Measurements from ENCODE around the gene FNDC5.
"Not testable (repeated sequence)": the region's sequence is repeated elsewhere in the genome, so short reads cannot be mapped to it uniquely, and the experiment has no call there.

FNDC5 gene

GRCh38 chr1:32870615-32871363 lies at the start of gene FNDC5:
FNDC5 (minus strand) TSS chr1:32870912.
- DNase-seq (ENCODE audit: low read depth in 3 of 3): no peak

DNA sequence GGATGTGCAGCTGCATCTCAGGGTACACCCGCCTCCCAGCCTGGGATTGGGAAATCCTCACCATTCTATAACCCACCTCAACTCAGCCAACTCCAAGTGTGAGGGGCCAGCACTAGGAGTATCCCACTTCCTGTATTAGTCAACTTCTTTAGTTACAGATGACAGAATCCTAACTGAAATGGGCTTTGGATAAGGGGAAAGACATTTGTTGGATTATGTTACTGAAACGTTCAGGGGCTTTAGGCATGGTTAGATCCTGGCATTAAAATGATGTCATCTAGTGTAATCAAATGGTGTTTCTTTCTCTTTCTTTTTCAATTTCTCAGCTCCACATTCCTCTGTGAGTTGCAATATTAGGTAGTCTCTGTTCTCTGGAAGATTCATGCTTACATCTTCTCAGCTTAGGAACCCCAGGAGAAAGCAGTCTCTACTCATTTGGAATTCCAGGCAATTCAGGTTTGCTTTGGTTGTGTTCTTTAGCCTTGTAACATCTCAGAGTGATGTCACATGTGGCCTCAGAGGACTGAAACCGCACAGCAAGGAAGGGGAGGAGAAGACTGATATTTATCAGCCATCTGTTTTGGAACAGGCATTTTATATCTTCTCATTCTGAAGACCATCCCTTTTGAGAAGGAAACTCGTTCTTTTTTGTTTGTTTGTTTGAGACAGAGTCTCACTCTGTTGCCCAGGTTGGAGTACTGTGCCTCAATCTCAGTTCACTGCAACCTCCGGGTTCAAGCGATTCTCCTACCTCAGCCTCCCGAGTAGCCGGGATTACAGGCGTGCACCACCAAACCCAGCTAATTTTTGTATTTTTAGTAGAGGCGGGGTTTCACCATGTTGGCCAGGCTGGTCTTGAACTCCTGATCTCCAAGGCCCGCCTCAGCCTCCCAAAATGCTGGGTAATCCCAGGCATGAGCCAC lies 49.4 kb upstream of the FNDC5 start:
- DNase-seq (ENCODE audit: low read depth in 3 of 3): no peak

DNA sequence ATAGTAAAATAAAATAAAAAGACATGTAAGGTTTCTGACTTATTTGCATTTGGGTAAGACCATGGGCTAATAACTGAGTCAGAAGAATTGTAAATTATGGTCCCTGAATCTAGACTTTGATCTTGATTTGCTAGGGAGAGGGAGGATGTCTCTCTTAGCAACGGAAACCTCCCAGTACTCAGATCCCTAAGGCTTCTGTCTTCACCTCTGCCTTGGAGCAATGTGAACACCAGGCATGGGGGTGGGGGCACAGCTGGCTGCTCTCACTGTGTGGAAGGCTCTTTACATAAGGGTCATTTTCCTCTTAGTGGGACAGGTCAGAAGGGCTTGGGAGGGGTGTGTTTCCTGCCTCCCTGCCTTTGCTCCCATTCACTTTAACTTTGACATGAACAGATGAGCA lies 47.5 kb upstream of the FNDC5 start:
- no peak for DNase-seq (ENCODE audit: low read depth in 3 of 3)

DNA sequence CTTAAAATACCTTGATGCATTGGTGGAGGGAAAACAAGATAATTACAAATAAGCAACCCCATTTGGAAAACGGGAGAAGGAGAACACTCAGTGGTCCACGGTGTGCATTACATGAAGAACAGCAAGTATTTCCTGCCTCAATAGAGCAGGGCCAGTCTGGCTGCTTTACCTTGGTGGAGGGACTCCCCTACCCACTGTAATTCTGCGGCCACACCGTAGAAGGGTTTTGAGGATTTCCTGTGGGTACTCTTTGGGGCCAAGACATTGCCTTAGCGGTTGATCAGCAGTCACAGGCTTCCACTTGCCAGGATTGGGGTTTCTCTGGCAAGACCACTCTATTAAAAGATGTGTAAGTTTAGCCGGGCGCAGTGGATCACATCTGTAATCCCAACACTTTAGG lies 46.8 kb upstream of the FNDC5 start:
- DNase-seq (ENCODE audit: low read depth in 3 of 3): no peak

- no peak for DNase-seq (ENCODE audit: low read depth in 3 of 3)
Measured at GRCh38 chr1:32915766-32916706, 45.3 kb upstream of the FNDC5 start.

DNA sequence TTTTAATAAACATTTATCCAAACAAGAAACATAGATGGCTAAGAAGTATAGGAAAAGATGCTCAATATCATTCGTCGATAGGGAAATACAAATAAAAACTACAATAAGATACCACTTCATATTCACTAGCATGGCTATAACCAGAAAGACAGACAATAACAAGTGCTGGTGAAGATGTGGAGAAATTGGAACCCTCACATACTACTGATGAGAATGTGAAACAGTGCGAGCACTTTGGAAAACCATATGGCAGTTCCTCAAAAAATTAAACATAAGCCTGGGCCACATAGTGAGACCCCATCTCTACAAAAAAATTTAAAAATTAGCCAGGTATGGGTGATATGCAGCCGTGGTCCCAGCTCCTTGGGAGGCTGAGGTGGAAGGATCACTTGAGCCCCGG lies 39.6 kb upstream of the FNDC5 start:
- no peak for DNase-seq (ENCODE audit: low read depth in 3 of 3)

- no peak for DNase-seq (ENCODE audit: low read depth in 3 of 3)
Measured at GRCh38 chr1:32907435-32907834, 36.7 kb upstream of the FNDC5 start.

- DNase-seq (ENCODE audit: low read depth in 3 of 3): no peak
Measured at GRCh38 chr1:32906654-32907053, 35.9 kb upstream of the FNDC5 start.

DNA sequence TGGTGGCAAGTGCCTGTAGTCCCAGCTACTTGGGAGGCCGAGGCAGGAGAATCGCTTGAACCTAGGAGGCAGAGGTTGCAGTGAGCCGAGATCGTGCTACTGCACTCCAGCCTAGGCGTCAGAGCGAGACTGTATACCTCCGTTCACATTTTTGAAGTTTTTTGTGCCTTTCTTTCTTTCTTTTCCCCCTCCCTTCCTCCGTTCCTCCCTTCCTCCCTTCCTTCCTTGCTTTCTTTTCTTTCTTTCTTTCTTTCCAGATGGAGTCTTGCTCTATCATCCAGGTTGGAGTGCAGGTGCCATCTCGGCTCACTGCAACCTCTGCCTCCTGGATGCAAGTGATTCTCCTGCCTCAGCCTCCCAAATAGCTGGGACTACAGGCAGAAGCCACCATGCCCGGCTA lies 34.9 kb upstream of the FNDC5 start:
- DNase-seq (ENCODE audit: low read depth in 3 of 3): not testable (repeated sequence)

DNA sequence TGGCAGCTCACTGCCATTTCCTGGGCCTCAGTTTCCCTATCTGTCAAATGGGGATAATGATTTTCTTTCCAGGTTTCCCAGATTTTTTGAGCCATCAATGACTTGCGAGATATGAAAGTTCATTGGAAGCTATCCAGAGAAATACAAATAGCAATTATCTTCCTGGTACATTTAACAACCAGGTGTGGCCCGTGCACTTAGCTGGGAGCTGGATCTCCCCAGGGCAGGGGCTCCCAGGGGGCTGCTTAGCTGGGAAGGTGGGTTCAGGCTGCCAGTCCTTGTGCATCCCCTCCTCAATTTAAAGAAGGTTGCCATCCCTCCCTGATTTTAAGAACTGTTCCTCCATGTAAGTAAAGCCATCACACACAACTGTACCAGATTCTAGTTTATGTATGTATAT lies 34.1 kb upstream of the FNDC5 start:
- DNase-seq (ENCODE audit: low read depth in 3 of 3): no peak

- no peak for DNase-seq (ENCODE audit: low read depth in 3 of 3)
Measured at GRCh38 chr1:32903991-32904785, 33.5 kb upstream of the FNDC5 start.

DNA sequence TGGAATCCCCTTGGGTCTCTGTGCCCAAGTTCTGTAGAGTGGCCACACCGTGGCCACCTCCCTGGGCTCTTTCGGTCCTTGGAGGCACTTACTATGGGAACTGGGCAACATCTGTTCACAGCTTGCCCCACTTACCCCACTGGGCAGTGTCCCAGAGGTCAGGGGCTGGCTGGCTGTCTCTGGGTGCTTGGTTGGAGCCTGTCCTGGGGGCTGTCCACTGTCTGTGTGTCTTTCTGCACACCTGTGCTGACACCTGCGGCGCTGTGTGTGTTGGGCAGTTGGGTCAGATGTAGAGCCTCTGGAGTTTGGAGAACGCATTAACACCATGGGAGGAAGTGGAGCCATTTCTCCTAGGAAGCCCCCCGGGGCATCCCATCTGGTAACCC lies 31.8 kb upstream of the FNDC5 start:
- no peak for DNase-seq (ENCODE audit: low read depth in 3 of 3)

- no peak for DNase-seq (ENCODE audit: low read depth in 3 of 3)
Measured at GRCh38 chr1:32901823-32902534, 31.3 kb upstream of the FNDC5 start.

DNA sequence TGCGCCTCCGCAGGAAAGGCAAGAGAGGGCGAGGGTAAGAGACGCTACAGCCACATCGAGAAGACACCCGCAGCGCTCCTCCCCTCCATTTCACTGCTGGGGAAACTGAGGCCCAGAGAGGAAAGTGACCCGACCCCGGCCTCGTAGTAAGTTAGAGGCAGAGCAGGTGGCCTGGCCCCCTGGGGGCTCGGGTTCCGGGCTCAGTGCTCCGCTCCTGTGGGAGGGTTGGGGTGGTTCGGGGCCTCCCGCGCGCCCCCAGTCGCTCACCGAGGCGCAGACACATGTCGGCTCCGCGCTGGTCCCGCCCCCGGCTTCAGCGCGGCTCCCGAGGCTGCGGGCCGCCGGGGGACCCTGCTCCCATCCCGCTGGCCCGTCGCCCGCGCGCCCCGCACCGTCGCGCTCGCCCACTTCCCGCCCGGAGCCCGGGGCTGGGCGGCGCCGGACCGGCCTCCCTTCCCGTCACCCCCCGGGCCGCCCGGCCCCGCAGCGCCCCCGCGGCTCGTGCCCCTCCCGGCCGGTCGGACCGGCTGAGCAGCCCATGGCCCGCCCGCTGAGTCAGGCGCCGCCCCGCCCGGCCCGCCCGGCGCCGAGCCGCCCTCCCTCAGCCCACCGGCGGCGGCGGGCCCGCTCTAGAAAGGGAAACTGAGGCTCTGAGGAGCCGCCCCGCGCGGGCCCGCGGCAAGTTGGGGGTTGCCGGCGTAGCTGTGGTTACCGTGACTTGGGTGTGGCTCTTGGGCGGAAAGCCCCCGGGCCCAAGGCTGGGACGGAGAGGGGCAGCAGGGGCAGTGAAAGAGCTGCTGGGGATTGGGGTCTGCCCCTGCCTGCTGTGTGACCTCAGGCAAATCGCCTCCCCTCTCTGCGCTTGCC lies 30.5 kb upstream of the FNDC5 start, which contains the start of gene TMEM54:
TSS of gene TMEM54 (minus strand) at position 434 of the 867 bp plus-strand sequence. CDS start at position 283, 151 bp downstream.
- peak in 1 of 3 experiments; percentile 14 for DNase-seq (ENCODE audit: low read depth in 3 of 3)

DNA sequence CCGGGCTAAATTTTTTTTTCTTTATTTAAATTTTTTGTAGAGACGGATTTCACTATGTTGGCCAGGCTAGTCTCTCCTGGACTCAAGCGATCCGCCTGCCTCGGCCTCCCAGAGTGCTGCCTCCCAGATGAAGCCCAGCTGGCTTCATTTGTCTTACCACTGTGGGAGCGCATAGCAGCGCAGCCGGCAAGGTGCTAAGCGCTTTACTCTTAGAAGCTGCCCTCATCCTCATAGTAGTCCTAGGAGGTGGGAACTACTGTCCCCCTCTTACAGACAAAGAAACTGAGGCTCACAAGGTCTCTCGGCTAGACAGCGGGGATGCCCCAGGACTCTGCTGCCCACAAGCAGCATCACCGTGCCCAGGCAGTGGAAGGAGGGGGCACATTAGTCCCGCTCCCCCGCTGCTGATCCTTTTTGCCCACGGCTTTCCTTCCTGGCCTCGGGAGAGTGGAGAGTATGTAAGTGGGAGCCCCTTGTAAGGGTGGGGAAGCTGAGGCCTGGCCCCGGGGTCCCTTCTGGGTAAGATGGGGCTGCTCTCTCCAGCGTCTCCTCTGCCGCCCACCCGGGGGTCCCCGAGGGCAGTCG lies 29.8 kb upstream of the FNDC5 start:
- no peak for DNase-seq (ENCODE audit: low read depth in 3 of 3)

DNA sequence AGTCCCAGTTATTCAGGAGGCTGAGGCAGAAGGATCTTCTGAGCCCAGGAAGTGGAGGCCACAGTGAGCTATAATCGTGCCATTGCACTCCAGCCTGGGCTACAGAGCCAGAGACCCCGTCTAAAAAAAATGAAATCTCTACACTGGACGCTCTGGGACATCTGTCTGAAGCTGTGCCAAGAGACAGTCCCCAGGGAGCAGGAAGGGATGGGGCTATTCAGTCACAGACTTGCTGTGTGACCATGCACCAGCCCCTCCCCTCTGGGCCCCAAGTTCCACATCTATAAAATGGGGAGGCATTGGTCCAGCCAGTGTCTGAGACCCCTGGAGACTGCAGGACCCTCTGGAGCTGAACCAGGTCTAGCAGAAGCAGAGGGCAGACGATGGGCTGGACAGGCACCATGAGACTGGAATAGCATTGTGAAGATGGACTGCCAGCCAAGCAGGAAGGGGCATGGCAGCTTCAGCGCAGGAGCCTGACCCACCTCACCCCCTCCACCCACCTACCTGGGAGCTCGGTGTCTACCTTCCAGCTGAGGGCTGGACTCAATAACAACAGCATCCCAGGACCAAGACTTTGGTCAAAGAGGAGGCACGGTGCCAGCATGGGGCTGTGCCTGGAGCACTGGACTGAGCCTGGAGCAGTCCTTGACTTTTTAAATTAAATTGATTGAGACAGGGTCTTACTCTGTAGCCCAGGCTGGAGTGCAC lies 29.0 kb upstream of the FNDC5 start:
- DNase-seq (ENCODE audit: low read depth in 3 of 3): no peak

DNA sequence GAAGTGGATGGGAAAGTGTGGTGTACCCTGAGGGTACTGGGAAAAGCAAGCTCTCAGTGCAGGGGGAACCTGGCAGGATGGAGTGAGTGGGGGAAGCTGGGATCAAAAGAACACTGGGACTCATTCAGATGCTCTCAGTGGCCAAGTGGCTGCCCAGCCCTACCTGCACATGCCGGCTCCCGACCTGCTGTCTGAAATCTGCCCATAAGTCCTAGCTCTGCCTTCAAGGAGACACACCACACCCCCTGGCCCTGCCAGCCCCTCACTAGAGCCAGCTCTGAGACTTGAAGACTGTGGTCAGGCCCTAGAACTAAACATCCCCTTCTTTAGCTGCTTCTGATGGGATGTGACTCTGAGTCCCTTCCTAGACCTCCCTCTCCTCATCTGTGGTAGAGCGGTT lies 28.2 kb upstream of the FNDC5 start:
- DNase-seq (ENCODE audit: low read depth in 3 of 3): no peak

DNA sequence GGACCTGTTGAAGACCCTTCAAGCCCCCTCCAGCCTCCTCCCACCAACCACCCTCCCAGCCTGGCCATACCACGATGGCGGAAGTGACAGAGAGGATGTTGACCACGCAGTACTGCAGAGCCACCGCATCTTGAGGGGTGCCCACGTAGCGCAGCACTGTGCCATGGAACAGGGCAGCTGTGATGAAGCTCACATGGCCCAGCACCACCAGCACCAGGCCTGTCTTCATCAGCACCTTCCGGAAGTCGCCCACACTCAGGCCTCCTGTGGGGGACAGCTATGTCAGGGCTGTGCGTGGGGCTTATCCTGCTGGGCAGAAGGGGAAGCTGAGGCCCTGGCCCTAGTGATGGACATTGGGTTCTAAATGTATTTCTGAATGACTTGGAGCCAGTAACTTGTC lies 27.3 kb upstream of the FNDC5 start:
- DNase-seq (ENCODE audit: low read depth in 3 of 3): no peak

All from stimulated activated CD4-positive, alpha-beta T cell treated with anti-CD3 and anti-CD28 coated beads, TNF-alpha, amount 100 ng/mL, for 24 hours (primary cell).